ENCODE measurements around the gene CAPN2. TPM values are rescaled to one million over a fixed set of nuclear protein-coding genes. Genes with fewer than 3 reads are reported as not detected.

CAPN2 gene
- total RNA-seq, 2 donors from 2014 or later = 88.5 to 156 TPM

GRCh38 chr1:223759273-223759672, 46.9 kb downstream of the CAPN2 start:
- Histone ChIP-seq H3K36me3 (no peaks in the 10 kb centered on the region), H3K27ac (no peak overlapping the region), H3K4me1 (replicated peaks) (no peaks in the 10 kb centered on the region), H3K9me3 (no peaks in the 10 kb centered on the region), H3K27me3 (replicated peaks; ENCODE audit: insufficient read depth) (no peaks in the 10 kb centered on the region), H3K4me3 (no peak overlapping the region)
- no peak for TF ChIP-seq POLR2A (IDR thresholded peaks at IDR 0.05)
- no peak for TF ChIP-seq POLR2AphosphoS5 (IDR thresholded peaks at IDR 0.05)
- no peak for TF ChIP-seq CTCF (IDR thresholded peaks at IDR 0.05)
- intact Hi-C loops (cut with DNase I) = no loop called here
- WGBS = 86% methylated on average over 13 of the region's 13 CpGs
- DNase-seq (ENCODE audit: low spot score) = no peak

DNA sequence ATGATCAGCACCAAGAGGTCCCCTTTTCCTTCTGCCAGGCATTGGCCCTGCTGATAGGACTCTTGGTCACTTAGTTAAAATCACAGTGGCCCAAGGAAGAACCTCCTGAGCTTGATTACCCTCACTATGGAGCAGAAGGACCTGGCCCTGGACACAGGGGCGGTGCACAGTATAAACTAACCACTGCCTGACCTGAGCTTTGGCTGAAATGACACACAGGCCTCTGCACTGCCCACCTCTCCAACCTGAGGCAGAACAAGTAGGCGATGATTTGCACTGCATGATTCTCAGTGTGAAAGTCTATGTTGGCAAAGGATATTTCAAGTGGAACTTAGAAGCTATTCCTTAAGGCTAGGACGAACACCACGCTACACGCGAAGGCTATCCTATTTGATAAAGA, 48.5 kb downstream of the CAPN2 start:
- H3K27ac ChIP-seq = no peak overlapping the region

DNA sequence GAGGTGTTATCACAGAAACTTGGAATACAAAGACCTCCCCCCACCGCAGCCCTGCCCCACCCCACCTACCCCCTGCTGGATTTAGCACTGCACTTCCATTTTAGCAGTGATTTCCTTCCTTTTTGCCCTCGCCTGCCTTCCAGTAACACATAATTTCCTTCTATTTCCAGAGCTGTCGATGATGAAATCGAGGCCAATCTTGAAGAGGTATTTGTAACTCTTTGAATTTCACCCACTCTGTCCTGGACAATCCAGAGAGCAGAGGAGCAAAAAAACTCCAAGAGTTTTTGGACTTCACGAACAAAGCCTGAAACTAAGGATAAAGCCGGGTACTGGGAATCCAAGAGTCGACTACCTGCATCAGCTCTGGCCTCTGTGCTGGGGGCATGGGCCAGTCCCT, 49.1 kb downstream of the CAPN2 start:
- DNase-seq (ENCODE audit: low spot score) = no peak
- H3K9me3 ChIP-seq = no peaks in the 10 kb centered on the region
- H3K4me3 ChIP-seq = no peak overlapping the region
- intact Hi-C loops (cut with DNase I) = no loop called here
- no peak overlapping the region for H3K27ac ChIP-seq
- H3K4me1 ChIP-seq (replicated peaks) = no peaks in the 10 kb centered on the region
- no peak for TF ChIP-seq POLR2A (IDR thresholded peaks at IDR 0.05)
- no peak for TF ChIP-seq CTCF (IDR thresholded peaks at IDR 0.05)
- TF ChIP-seq POLR2AphosphoS5 (IDR thresholded peaks at IDR 0.05) = no peak
- 88% methylated on average over 7 of the region's 7 CpGs for WGBS
- H3K27me3 ChIP-seq (replicated peaks; ENCODE audit: insufficient read depth) = no peaks in the 10 kb centered on the region
- no peaks in the 10 kb centered on the region for H3K36me3 ChIP-seq

More for the DNA sequence above, 48.5 kb downstream of the CAPN2 start:
- H3K4me3 ChIP-seq = no peak overlapping the region
- WGBS = 81% methylated on average over 6 of the region's 6 CpGs
- H3K36me3 ChIP-seq = no peaks in the 10 kb centered on the region
- no peaks in the 10 kb centered on the region for H3K9me3 ChIP-seq
- no peak for TF ChIP-seq POLR2A (IDR thresholded peaks at IDR 0.05)
- no peak for TF ChIP-seq POLR2AphosphoS5 (IDR thresholded peaks at IDR 0.05)
- TF ChIP-seq CTCF (IDR thresholded peaks at IDR 0.05) = no peak
- H3K27me3 ChIP-seq (replicated peaks; ENCODE audit: insufficient read depth) = no peaks in the 10 kb centered on the region
- DNase-seq (ENCODE audit: low spot score) = no peak
- H3K4me1 ChIP-seq (replicated peaks) = no peaks in the 10 kb centered on the region
- intact Hi-C loops (cut with DNase I) = no loop called here

DNA sequence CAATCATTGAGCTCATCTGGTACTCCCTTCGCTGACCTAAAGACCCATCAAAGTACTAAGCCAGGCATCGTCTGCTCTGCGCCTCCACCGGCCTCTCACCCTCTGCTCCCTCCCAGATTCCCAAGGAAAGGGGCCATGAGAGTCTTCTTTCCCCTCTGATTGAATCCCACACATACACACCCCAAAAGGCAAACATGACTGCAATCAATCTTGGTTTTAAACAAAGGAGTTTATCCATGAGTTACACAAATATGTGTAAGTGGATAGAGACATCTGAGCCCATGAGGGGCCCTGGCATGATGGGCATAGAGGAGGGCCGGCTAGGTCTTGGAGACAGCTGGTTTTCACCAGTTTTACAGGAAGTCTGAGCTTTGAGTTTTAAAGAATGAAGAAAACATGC, 50.9 kb downstream of the CAPN2 start:
- DNase-seq (ENCODE audit: low spot score) = no peak
- Histone ChIP-seq H3K27me3 (replicated peaks; ENCODE audit: insufficient read depth) (no peaks in the 10 kb centered on the region), H3K4me3 (no peak overlapping the region), H3K9me3 (no peaks in the 10 kb centered on the region), H3K4me1 (replicated peaks) (no peaks in the 10 kb centered on the region), H3K36me3 (no peaks in the 10 kb centered on the region), H3K27ac (no peak overlapping the region)
- intact Hi-C loops (cut with DNase I) = no loop called here
- 90% methylated on average over 5 of the region's 5 CpGs for WGBS
- no peak for TF ChIP-seq POLR2AphosphoS5 (IDR thresholded peaks at IDR 0.05)
- TF ChIP-seq CTCF (IDR thresholded peaks at IDR 0.05) = no peak
- TF ChIP-seq POLR2A (IDR thresholded peaks at IDR 0.05) = no peak

GRCh38 chr1:223763881-223764280, 51.5 kb downstream of the CAPN2 start:
- no peak for TF ChIP-seq POLR2AphosphoS5 (IDR thresholded peaks at IDR 0.05)
- TF ChIP-seq POLR2A (IDR thresholded peaks at IDR 0.05) = no peak
- TF ChIP-seq CTCF (IDR thresholded peaks at IDR 0.05) = no peak
- Histone ChIP-seq H3K27ac (no peak overlapping the region), H3K27me3 (replicated peaks; ENCODE audit: insufficient read depth) (no peaks in the 10 kb centered on the region), H3K36me3 (no peaks in the 10 kb centered on the region), H3K4me3 (no peak overlapping the region), H3K4me1 (replicated peaks) (no peaks in the 10 kb centered on the region), H3K9me3 (no peaks in the 10 kb centered on the region)
- intact Hi-C loops (cut with DNase I) = no loop called here
- DNase-seq (ENCODE audit: low spot score) = no peak
- 95% methylated on average over 5 of the region's 5 CpGs for WGBS

All from prostate gland (tissue), 2 donors.